LNCaP clone FGC (cell line): Measurements from ENCODE around the gene KMT2A.

ENCODE experiments used
- DNase-seq: peaks from one replicate; pipeline ENCODE4 v3.0.0-alpha.2; 2011; ENCODE audit warnings: low read depth
- H3K4me3 ChIP-seq: 2 replicates; pipeline ENCODE4 v1.5.1; 2011; ENCODE audit warnings: mild to moderate bottlenecking, low read depth, low read length, control low read depth
- TF ChIP-seq, protein P1 (sequence below): IDR thresholded peaks from 2 replicates; pipeline ENCODE4 v1.5.1; 2012; ENCODE audit warnings: mild to moderate bottlenecking; ENCODE audit not compliant: control insufficient read depth, insufficient read depth; ENCODE audit errors: extremely low read depth

Gene KMT2A

DNA sequence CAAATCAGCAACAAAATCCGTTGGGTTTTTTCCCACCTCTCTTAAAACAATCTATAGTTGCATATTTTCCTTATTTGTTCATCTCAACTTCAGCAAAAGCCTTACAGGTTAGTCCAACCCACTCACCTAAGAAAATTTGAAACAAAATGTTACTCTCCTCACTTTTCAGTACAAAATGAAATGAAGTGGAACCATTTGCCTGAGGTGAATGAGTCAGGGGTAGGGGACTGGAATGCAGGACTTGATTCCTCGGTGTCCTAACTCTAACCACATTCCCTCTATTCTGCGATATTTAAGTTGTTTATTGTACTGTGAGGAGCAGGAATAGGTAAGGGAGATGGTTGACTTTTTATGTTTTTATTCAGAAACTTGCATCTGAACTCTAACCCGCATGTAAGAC, 18.5 kb upstream of the KMT2A start:
- H3K4me3 ChIP-seq, result no peak overlapping the region
- DNase-seq, result no peak
- TF ChIP-seq, protein P1, sequence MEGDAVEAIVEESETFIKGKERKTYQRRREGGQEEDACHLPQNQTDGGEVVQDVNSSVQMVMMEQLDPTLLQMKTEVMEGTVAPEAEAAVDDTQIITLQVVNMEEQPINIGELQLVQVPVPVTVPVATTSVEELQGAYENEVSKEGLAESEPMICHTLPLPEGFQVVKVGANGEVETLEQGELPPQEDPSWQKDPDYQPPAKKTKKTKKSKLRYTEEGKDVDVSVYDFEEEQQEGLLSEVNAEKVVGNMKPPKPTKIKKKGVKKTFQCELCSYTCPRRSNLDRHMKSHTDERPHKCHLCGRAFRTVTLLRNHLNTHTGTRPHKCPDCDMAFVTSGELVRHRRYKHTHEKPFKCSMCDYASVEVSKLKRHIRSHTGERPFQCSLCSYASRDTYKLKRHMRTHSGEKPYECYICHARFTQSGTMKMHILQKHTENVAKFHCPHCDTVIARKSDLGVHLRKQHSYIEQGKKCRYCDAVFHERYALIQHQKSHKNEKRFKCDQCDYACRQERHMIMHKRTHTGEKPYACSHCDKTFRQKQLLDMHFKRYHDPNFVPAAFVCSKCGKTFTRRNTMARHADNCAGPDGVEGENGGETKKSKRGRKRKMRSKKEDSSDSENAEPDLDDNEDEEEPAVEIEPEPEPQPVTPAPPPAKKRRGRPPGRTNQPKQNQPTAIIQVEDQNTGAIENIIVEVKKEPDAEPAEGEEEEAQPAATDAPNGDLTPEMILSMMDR, result no peak

DNA sequence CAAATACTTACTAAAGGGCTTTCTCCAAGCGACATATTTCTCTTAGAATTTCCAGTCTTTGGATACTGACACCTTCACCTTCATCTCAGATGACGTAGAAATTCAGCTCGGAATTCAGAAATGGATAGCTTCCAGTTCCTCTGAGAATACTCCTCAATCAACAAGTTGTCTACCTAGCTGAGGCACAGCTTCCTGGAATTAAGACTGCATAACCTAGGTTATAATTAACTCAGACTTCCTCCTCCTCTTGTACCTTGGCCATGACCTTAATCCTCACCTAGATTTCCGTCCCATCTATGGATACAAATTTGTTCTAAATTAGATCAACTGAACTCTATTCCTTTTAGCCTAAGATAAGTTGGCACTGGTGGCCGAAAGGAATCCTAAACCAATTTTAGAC, 17.5 kb upstream of the KMT2A start:
- no peak overlapping the region for H3K4me3 ChIP-seq
- TF ChIP-seq, protein P1, result no peak
- no peak for DNase-seq

GRCh38 chr11:118427707-118428106, 8.6 kb upstream of the KMT2A start:
- DNase-seq, result no peak
- TF ChIP-seq, protein P1, result no peak
- no peak overlapping the region for H3K4me3 ChIP-seq

GRCh38 chr11:118430956-118431355, 5.3 kb upstream of the KMT2A start:
- DNase-seq, result no peak
- TF ChIP-seq, protein P1, result no peak

GRCh38 chr11:118434123-118434552, 2.2 kb upstream of the KMT2A start:
- TF ChIP-seq, protein P1, result no peak
- H3K4me3 ChIP-seq, result peak overlapping the region; percentile 97; the same call in 1 of the 2 replicates
- DNase-seq, result no peak

More at GRCh38 chr11:118430956-118431355, 5.3 kb upstream of the KMT2A start:
- no peak overlapping the region for H3K4me3 ChIP-seq

DNA sequence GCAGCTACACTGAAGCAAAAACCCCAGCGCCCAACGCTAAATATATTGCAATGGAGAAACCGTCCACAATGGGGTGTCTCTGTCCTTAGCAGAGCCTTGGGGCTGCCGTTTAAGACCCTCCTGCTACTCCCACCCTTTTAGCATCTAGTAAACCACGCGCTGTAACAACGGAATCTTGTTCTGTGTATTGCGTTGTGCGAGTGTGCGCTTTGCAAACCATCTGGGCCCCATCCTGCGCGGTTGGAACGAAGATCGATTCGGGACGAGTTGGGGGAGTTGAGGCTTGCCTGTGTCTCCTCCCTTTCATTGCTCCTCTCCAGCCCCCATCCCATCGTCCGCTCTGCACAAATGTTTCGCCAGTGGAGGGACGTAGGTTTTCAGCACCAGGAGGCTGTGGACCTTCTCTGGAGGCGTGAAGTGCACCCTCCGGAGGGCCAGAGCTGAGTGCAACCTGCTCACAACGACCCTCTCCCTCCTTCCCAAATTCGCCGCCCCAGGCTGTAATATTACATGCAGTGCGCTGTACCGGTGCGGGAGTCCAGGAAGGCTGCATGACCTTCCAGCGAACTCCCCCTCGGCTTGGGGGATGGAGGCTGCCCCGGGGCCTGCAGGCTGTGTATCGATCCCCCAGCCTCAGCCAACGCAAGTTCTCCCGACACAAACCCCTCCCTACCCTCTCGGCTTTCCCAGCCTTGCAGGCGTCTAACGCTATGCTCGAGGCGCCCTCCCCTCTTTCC, 1.6 kb upstream of the KMT2A start:
- DNase-seq, result no peak

More for the DNA sequence above, 1.6 kb upstream of the KMT2A start:
- TF ChIP-seq, protein P1, result no peak
- peak overlapping the region; percentile 97 for H3K4me3 ChIP-seq
